Endodermal cell (in vitro differentiated cells): Measurements from ENCODE around the gene WDR26. TPM values are rescaled to one million over a fixed set of nuclear protein-coding genes. Genes with fewer than 3 reads are reported as not detected.
"Not testable (repeated sequence)": the region's sequence is repeated elsewhere in the genome, so short reads cannot be mapped to it uniquely, and the experiment has no call there.

ENCODE experiments used
- DNase-seq: peaks from one replicate; pipeline ENCODE4 v3.0.0-alpha.2; 2017
- H3K27ac ChIP-seq: 2 replicates; pipeline ENCODE4 v1.5.1; 2013; ENCODE audit warnings: mild to moderate bottlenecking, low read depth, low read length, moderate library complexity
- H3K27me3 ChIP-seq: 2 replicates; pipeline ENCODE4 v1.6.1; 2013; ENCODE audit warnings: mild to moderate bottlenecking, low read length, moderate library complexity; ENCODE audit not compliant: insufficient read depth, control insufficient read depth, poor library complexity, severe bottlenecking
- H3K36me3 ChIP-seq: 2 replicates; pipeline ENCODE4 v1.7.0; 2013; ENCODE audit warnings: mild to moderate bottlenecking, low read length, moderate library complexity; ENCODE audit not compliant: control insufficient read depth, insufficient read depth
- H3K4me1 ChIP-seq: one replicate; pipeline ENCODE4 v1.7.0; 2013; ENCODE audit warnings: low read length; ENCODE audit not compliant: control insufficient read depth, insufficient read depth
- H3K4me3 ChIP-seq: 2 replicates; pipeline ENCODE4 v1.5.1; 2013; ENCODE audit warnings: mild to moderate bottlenecking, low read length, moderate library complexity
- H3K9ac ChIP-seq: 2 replicates; pipeline ENCODE4 v1.6.1; 2013; ENCODE audit warnings: mild to moderate bottlenecking, low read length, moderate library complexity; ENCODE audit not compliant: poor library complexity, severe bottlenecking; ENCODE audit errors: extremely low read depth
- H3K9me3 ChIP-seq: 2 replicates; pipeline ENCODE4 v1.6.1; 2013; ENCODE audit warnings: mild to moderate bottlenecking, low read length, moderate library complexity; ENCODE audit not compliant: control insufficient read depth
- H3K27ac Mint-ChIP-seq: 2 replicates; pipeline ENCODE4 v1.8.0; 2020; ENCODE audit warnings: mixed read lengths
- H3K27me3 Mint-ChIP-seq: 2 replicates; pipeline ENCODE4 v1.8.0; 2021; ENCODE audit warnings: mild to moderate bottlenecking, mixed read lengths; ENCODE audit not compliant: insufficient read depth
- H3K36me3 Mint-ChIP-seq: 2 replicates; pipeline ENCODE4 v1.8.0; 2020; ENCODE audit warnings: low read depth, mixed read lengths
- H3K4me1 Mint-ChIP-seq: 2 replicates; pipeline ENCODE4 v1.8.0; 2020; ENCODE audit warnings: mixed read lengths
- H3K4me3 Mint-ChIP-seq: 2 replicates; pipeline ENCODE4 v1.8.0; 2020; ENCODE audit warnings: mild to moderate bottlenecking, moderate library complexity, mixed read lengths
- H3K9me3 Mint-ChIP-seq: 2 replicates; pipeline ENCODE4 v1.8.0; 2020; ENCODE audit warnings: mild to moderate bottlenecking, mixed read lengths
- WGBS, 2 experiments: methylation state at CpG; one replicate each; pipeline versions ENCODE4 v1.1.5 to v1.1.7; 2013; ENCODE audit warnings: missing lambda C conversion rate in 2 of 2, mixed read lengths in 1 of 2; ENCODE audit not compliant: insufficient coverage in 1 of 2, insufficient read length in 1 of 2; 5-methylcytosine and 5-hydroxymethylcytosine counted together
- total RNA-seq, 2 donors: library from RNA; stranded (reverse); fragmentation: NEBNext Ultra II Directional in 1 of 2; extraction: Animal tissue kit (Norgen Biotek cat#: 25700) in 1 of 2; gene quantifications; 2 replicates in 1 of 2; 3 replicates in 1 of 2; pipeline ENCODE4 v1.2.1, GENCODE V29; 2021
- TF ChIP-seq, protein P1 (sequence below): fragments of 200-600 bp; sonication (generic); conservative IDR thresholded peaks from 2 replicates; pipeline ENCODE4 v1.5.0; 2021; ENCODE audit warnings: antibody characterized with exemption, mild to moderate bottlenecking

Gene WDR26
- total RNA-seq, 2 donors from 2014 or later: 75.9 to 79.0 TPM

DNA sequence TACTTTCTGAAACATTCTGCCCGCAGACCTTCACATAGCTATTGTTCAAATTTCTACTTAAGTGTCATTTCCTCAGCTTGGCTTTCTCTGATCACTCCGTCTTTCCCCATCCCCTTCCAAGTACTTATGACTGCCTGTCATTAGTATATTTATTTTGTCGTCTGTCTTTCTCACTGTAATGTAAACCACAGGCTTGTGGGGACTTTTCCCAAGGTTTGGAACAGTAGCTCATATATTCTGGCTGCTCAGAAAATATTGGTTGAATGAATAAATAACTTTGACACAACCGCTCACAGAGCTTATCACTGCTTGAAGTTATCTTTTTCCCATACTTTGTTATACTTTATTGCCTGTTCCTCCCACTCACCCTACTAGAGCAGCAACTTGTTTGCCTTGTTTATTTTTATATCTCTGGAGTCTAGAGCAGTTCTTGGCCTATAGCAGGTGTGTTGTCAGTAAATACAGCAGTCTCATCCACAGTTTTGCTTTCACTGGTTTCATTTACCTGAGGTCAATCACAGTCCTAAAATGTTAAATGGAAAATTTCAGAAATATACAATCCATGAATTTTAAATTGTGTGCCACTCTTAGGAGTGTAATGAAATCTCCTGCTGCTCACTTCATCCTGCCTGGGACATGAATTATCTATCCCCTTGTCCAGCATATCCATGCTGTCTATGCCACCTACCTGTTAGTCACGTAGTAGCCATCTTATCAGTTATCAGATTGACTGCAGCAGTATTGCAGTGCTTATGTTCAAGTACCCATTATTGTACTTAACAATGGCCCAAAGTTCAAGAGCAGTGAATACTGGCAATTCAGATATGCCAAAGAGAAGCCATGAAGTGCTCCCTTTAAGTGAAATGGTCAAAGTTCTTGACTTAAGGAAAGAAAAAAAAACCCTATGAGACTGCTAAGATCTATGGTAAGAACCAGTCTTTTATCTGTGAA lies 80.3 kb downstream of the WDR26 start:
- H3K9me3 ChIP-seq: no peaks in the 10 kb centered on the region
- no peaks in the 10 kb centered on the region for H3K36me3 ChIP-seq
- WGBS, 2 experiments: 92 to 93% methylated on average over 4 to 5 of the region's 5 CpGs
- no peaks in the 10 kb centered on the region for H3K4me1 ChIP-seq
- TF ChIP-seq, protein P1, sequence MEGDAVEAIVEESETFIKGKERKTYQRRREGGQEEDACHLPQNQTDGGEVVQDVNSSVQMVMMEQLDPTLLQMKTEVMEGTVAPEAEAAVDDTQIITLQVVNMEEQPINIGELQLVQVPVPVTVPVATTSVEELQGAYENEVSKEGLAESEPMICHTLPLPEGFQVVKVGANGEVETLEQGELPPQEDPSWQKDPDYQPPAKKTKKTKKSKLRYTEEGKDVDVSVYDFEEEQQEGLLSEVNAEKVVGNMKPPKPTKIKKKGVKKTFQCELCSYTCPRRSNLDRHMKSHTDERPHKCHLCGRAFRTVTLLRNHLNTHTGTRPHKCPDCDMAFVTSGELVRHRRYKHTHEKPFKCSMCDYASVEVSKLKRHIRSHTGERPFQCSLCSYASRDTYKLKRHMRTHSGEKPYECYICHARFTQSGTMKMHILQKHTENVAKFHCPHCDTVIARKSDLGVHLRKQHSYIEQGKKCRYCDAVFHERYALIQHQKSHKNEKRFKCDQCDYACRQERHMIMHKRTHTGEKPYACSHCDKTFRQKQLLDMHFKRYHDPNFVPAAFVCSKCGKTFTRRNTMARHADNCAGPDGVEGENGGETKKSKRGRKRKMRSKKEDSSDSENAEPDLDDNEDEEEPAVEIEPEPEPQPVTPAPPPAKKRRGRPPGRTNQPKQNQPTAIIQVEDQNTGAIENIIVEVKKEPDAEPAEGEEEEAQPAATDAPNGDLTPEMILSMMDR: no peak
- Mint-ChIP-seq H3K36me3 (peaks cover 2% of the 10 kb centered on the region), H3K27me3 (no peaks in the 10 kb centered on the region), H3K27ac (no peak overlapping the region), H3K4me3 (no peak overlapping the region), H3K4me1 (peaks cover 17% of the 10 kb centered on the region), H3K9me3 (peaks cover 19% of the 10 kb centered on the region)
- no peak overlapping the region for H3K27ac ChIP-seq
- H3K27me3 ChIP-seq: no peaks in the 10 kb centered on the region
- no peak overlapping the region for H3K4me3 ChIP-seq
- H3K9ac ChIP-seq: no peak overlapping the region
- DNase-seq: no peak

DNA sequence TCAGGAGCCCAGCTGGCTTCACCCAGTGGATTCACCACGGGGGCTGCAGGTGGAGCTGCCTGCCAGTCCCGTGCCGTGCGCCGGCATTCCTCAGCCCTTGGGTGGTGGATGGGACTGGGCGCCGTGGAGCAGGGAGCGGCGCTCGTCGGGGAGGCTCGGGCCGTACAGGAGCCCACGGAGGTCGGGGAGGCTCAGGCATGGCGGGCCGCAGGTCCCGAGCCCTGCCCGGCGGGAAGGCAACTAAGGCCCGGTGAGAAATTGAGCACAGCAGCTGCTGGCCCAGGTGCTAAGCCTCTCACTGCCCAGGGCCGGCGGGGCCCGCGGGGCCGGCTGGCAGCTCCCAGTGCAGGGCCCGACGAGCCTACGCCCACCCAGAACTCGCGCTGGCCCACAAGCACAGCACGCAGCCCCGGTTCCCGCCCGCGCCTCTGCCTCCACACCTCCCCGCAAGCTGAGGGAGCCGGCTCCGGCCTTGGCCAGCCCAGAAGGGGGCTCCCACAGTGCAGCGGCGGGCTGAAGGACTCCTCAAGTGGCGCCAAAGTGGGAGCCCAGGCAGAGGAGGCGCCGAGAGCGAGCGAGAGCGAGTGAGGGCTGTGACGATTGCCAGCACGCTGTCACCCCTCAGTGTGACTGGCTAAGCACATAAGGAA lies 82.0 kb downstream of the WDR26 start:
- not testable (repeated sequence) for H3K4me1 ChIP-seq, H3K27ac ChIP-seq, H3K36me3 Mint-ChIP-seq, H3K27me3 ChIP-seq, H3K4me3 Mint-ChIP-seq, H3K9ac ChIP-seq, H3K4me3 ChIP-seq, DNase-seq, H3K4me1 Mint-ChIP-seq, H3K27ac Mint-ChIP-seq, H3K9me3 ChIP-seq, H3K36me3 ChIP-seq, H3K27me3 Mint-ChIP-seq
- peaks cover 19% of the 10 kb centered on the region for H3K9me3 Mint-ChIP-seq
- 94 to 95% methylated on average over 15 to 49 of the region's 49 CpGs for WGBS, 2 experiments

DNA sequence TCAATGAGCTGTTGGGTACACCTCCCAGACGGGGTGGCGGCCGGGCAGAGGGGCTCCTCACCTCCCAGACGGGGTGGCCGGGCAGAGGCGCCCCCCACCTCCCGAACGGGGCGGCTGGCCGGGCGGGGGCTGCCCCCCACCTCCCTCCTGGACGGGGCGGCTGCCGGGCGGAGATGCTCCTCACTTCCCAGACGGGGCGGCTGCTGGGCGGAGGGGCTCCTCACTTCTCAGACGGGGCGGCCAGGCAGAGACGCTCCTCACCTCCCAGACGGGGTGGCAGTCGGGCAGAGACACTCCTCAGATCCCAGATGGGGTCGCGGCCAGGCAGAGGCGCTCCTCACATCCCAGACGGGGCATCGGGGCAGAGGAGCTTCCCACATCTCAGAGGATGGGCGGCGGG lies 84.9 kb downstream of the WDR26 start:
- not testable (repeated sequence) for H3K27ac Mint-ChIP-seq, H3K4me1 Mint-ChIP-seq, H3K27me3 ChIP-seq, H3K4me3 Mint-ChIP-seq, DNase-seq, H3K27ac ChIP-seq, H3K4me1 ChIP-seq, H3K36me3 ChIP-seq, H3K27me3 Mint-ChIP-seq, H3K9me3 ChIP-seq, H3K9ac ChIP-seq, H3K36me3 Mint-ChIP-seq, H3K4me3 ChIP-seq
- H3K9me3 Mint-ChIP-seq: peaks cover 21% of the 10 kb centered on the region
- WGBS, 2 experiments: 92 to 100% methylated on average over 5 to 30 of the region's 30 CpGs

DNA sequence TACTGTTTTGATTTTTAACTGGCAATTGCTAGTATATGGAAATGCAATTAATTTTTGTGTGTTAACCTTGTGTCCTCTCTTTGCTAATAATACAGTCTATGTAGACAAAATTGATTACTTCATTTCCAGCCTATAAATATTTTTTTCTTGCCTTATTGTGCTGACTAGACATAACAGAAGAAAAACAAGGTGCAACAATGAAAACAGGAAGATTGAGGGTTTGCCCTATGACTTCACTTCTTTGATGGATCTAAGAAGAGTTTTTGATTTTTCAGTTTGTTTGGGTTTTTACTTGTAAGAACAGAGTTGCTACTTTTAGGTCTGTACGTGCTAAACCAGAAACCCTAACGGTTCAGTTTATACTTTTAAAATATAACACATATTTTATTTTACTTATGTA lies 86.5 kb downstream of the WDR26 start:
- Mint-ChIP-seq H3K9me3 (peaks cover 37% of the 10 kb centered on the region), H3K27ac (no peak overlapping the region), H3K4me3 (no peak overlapping the region), H3K4me1 (no peaks in the 10 kb centered on the region), H3K27me3 (no peaks in the 10 kb centered on the region), H3K36me3 (no peaks in the 10 kb centered on the region)
- Histone ChIP-seq H3K36me3 (no peaks in the 10 kb centered on the region), H3K27ac (no peak overlapping the region), H3K9me3 (peaks cover 15% of the 10 kb centered on the region), H3K9ac (no peak overlapping the region), H3K27me3 (no peaks in the 10 kb centered on the region), H3K4me1 (no peaks in the 10 kb centered on the region), H3K4me3 (no peak overlapping the region)
- TF ChIP-seq, protein P1: no peak
- DNase-seq: no peak
- no CpG with 5 or more reads among the region's 2 CpGs for WGBS, 2 experiments
